Sigmoid colon (tissue), 7 donors: ENCODE results near the gene APAF1. TPM values are rescaled to one million over a fixed set of nuclear protein-coding genes. Genes with fewer than 3 reads are reported as not detected.

ENCODE experiments used
- DNase-seq: peaks from one replicate; pipeline ENCODE4 v3.0.0-alpha.2; 2019
- H3K27ac ChIP-seq, 4 donors: fragments of 200-600 bp; sonication (generic); one replicate each; pipeline ENCODE4 v1.5.1; 2016 to 2019; ENCODE audit warnings: mild to moderate bottlenecking in 1 of 4
- H3K27me3 ChIP-seq, 3 donors: fragments of 200-600 bp; sonication (generic); one replicate each; pipeline ENCODE4 v1.5.1; 2019; ENCODE audit warnings: mild to moderate bottlenecking in 1 of 3
- H3K36me3 ChIP-seq, 4 donors: fragments of 200-600 bp; sonication (generic); one replicate each; pipeline ENCODE4 v1.5.1; 2016 to 2019
- H3K4me1 ChIP-seq, 4 donors: fragments of 200-600 bp; sonication (generic); one replicate each; pipeline ENCODE4 v1.5.1; 2017 to 2019
- H3K4me3 ChIP-seq, 4 donors: fragments of 200-600 bp; sonication (generic); one replicate each; pipeline ENCODE4 v1.5.1; 2017 to 2019; ENCODE audit warnings: mild to moderate bottlenecking in 2 of 4, moderate library complexity in 1 of 4
- H3K9me3 ChIP-seq, 4 donors: fragments of 200-600 bp in 3 of 4; sonication (generic) in 3 of 4; one replicate each; pipeline versions ENCODE4 v1.5.1 to v1.6.1; 2013 to 2019
- CTCF ChIP-seq, 4 experiments: fragments of 450-650 bp in 3 of 4; fragments of 200-600 bp in 1 of 4; IDR thresholded peaks; one replicate each; pipeline ENCODE4 v1.5.1; 2016 to 2019; ENCODE audit warnings: antibody characterized with exemption in 4 of 4, mild to moderate bottlenecking in 3 of 4, moderate library complexity in 2 of 4
- EP300 ChIP-seq, 4 donors: sonication (generic); formaldehyde crosslinking; IDR thresholded peaks; one replicate each; pipeline ENCODE4 v1.6.1; 2017; ENCODE audit warnings: antibody characterized with exemption in 4 of 4
- POLR2A ChIP-seq, 2 donors: fragments of 450-650 bp; IDR thresholded peaks; one replicate each; pipeline ENCODE4 v1.6.1; 2016; ENCODE audit warnings: antibody characterized with exemption in 2 of 2, mild to moderate bottlenecking in 2 of 2, moderate library complexity in 2 of 2
- POLR2AphosphoS5 ChIP-seq, 4 donors: sonication (generic); formaldehyde crosslinking; IDR thresholded peaks; one replicate each; pipeline ENCODE4 v1.6.1; 2017; ENCODE audit warnings: antibody characterized with exemption in 4 of 4
- WGBS, 2 donors: extraction: QIAGEN DNeasy Blood & Tissue Kit; methylation state at CpG; one replicate each; pipeline ENCODE4 v1.1.7; 2013; 5-methylcytosine and 5-hydroxymethylcytosine counted together
- intact Hi-C: fragments of 100-400 bp; cut with DNase I; formaldehyde crosslinking; loops from one replicate; pipeline ENCODE4 v1.15.1; 2023
- polyA plus RNA-seq, 3 donors: library from polyadenylated mRNA; stranded (reverse); fragments of 200-250 nt; gene quantifications; one replicate each; pipeline ENCODE4 v1.2.3, GENCODE V29; 2013
- total RNA-seq, 4 donors: library from RNA; depleted of rRNA; stranded (reverse); fragments of >200 nt; gene quantifications; one replicate each; pipeline ENCODE4 v1.1.0, GENCODE V29; 2016
- donor health status: healthy with polysubstance abuse.
- donor health status: Bipolar disorder and iron deficiency.
- donor health status: healthy.

APAF1 gene
- total and polyA plus RNA-seq, 7 donors: 6.2 to 20.1 (median 14.6) TPM

GRCh38 chr12:98696036-98696646, 51.1 kb downstream of the APAF1 start:
- Histone ChIP-seq H3K27ac (no peak overlapping the region), H3K4me1 (peaks cover 0 to 19% (median 10%) of the 10 kb centered on the region in 4 donors), H3K9me3 (no peaks in the 10 kb centered on the region), H3K36me3 (peaks cover 0 to 15% (median 0%) of the 10 kb centered on the region in 4 donors), H3K4me3 (no peak overlapping the region), H3K27me3 (no peaks in the 10 kb centered on the region)
- no peak for DNase-seq
- WGBS, 2 donors: 89 to 90% methylated on average over 8 of the region's 8 CpGs
- TF ChIP-seq POLR2AphosphoS5 (IDR thresholded peaks at IDR 0.05) (no peak), EP300 (IDR thresholded peaks at IDR 0.05) (no peak), POLR2A (IDR thresholded peaks at IDR 0.05) (no peak), CTCF (IDR thresholded peaks at IDR 0.05) (no peak)
- intact Hi-C loops: no loop called here

GRCh38 chr12:98697209-98697608, 52.1 kb downstream of the APAF1 start:
- H3K4me3 ChIP-seq: no peak overlapping the region
- 90 to 93% methylated on average over 2 of the region's 2 CpGs for WGBS, 2 donors
- intact Hi-C loops: no loop called here
- DNase-seq: no peak
- TF ChIP-seq CTCF (IDR thresholded peaks at IDR 0.05): no peak
- no peak for TF ChIP-seq POLR2A (IDR thresholded peaks at IDR 0.05)
- no peak for TF ChIP-seq EP300 (IDR thresholded peaks at IDR 0.05)
- TF ChIP-seq POLR2AphosphoS5 (IDR thresholded peaks at IDR 0.05): no peak
- H3K36me3 ChIP-seq: peaks cover 0 to 7% (median 0%) of the 10 kb centered on the region in 4 donors
- H3K4me1 ChIP-seq: peaks cover 0 to 19% (median 10%) of the 10 kb centered on the region in 4 donors
- no peak overlapping the region for H3K27ac ChIP-seq
- H3K27me3 ChIP-seq: no peaks in the 10 kb centered on the region
- H3K9me3 ChIP-seq: no peaks in the 10 kb centered on the region

GRCh38 chr12:98698603-98699463, 53.7 kb downstream of the APAF1 start:
- no peak overlapping the region for H3K4me3 ChIP-seq
- TF ChIP-seq CTCF (IDR thresholded peaks at IDR 0.05): peak in 3 of 4 experiments; percentile 18 to 54 (median 49)
- no peak for TF ChIP-seq EP300 (IDR thresholded peaks at IDR 0.05)
- TF ChIP-seq POLR2A (IDR thresholded peaks at IDR 0.05): no peak
- intact Hi-C loops: loop anchor here (2.0 kb wide), 1 partner anchor 300 kb away; no protein-coding TSS in a partner anchor
- peak; percentile 71 for DNase-seq
- WGBS, 2 donors: 41 to 47% methylated on average over 6 of the region's 6 CpGs
- no peaks in the 10 kb centered on the region for H3K27me3 ChIP-seq
- peaks cover 0 to 7% (median 0%) of the 10 kb centered on the region in 4 donors for H3K36me3 ChIP-seq
- peak overlapping the region in 2 of 4 donors; percentile 3 to 30 for H3K27ac ChIP-seq
- peaks cover 0 to 19% (median 10%) of the 10 kb centered on the region in 4 donors for H3K4me1 ChIP-seq
- H3K9me3 ChIP-seq: no peaks in the 10 kb centered on the region

GRCh38 chr12:98699586-98699985, 54.5 kb downstream of the APAF1 start:
- H3K9me3 ChIP-seq: no peaks in the 10 kb centered on the region
- peaks cover 0 to 19% (median 10%) of the 10 kb centered on the region in 4 donors for H3K4me1 ChIP-seq
- TF ChIP-seq CTCF (IDR thresholded peaks at IDR 0.05) (no peak), POLR2A (IDR thresholded peaks at IDR 0.05) (no peak), POLR2AphosphoS5 (IDR thresholded peaks at IDR 0.05) (no peak), EP300 (IDR thresholded peaks at IDR 0.05) (no peak)
- peak overlapping the region in 2 of 4 donors; percentile 3 to 30 for H3K27ac ChIP-seq
- WGBS, 2 donors: 58 to 70% methylated on average over 3 of the region's 3 CpGs
- DNase-seq: no peak
- H3K27me3 ChIP-seq: no peaks in the 10 kb centered on the region
- H3K36me3 ChIP-seq: peaks cover 0 to 7% (median 0%) of the 10 kb centered on the region in 4 donors
- no peak overlapping the region for H3K4me3 ChIP-seq
- intact Hi-C loops: loop anchor here (2.0 kb wide), 1 partner anchor 299 kb away; no protein-coding TSS in a partner anchor
